DND-41 (cell line): ENCODE data around the gene KCNK3.

Experiments used
- CTCF ChIP-seq: IDR thresholded peaks from 2 replicates; pipeline ENCODE4 v1.5.1; 2012; ENCODE audit warnings: borderline replicate concordance, low read length, moderate library complexity, mild to moderate bottlenecking; ENCODE audit not compliant: poor library complexity, severe bottlenecking; ENCODE audit errors: extremely low read depth
- EZH2 ChIP-seq: IDR thresholded peaks from 3 replicates; pipeline ENCODE4 v1.6.1; 2012; ENCODE audit warnings: borderline replicate concordance, low read depth, mild to moderate bottlenecking, moderate library complexity, low read length, inconsistent platforms; ENCODE audit not compliant: severe bottlenecking

DNA sequence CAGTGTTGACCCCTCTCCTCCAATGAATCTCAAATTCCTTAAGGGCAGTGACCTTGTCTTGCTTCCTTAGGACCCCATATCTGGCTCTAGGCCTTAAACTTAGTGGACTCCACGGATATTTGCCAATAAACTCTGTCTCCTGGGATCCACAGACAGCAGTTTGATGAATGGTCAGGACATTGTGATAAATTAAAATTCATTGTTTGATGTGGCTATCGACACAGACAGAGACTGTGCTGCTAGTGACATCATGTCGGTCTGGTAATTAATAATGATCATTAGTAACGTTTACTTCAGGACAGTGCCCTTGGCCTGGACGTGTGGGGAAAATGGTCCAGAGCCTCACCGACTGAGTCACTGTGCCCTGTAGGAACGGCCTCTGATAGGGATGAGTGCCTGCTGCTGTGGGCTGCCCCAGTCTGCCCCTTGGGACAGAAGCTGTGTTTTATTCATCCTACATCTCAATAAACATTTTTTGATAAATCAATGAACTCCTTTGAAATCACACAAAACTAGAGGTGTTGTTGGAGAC is 66.3 kb downstream of the KCNK3 start:
- TF ChIP-seq CTCF (no peak), EZH2 (no peak)
